Left ventricle myocardium superior (tissue), 1 donor: Measurements from ENCODE around the gene KRT85. TPM values are rescaled to one million over a fixed set of nuclear protein-coding genes. Genes with fewer than 3 reads are reported as not detected.
A peak's percentile ranks its signal among the peaks of the same experiment; 100 is the strongest.
"Not testable (repeated sequence)": the region's sequence is repeated elsewhere in the genome, so short reads cannot be mapped to it uniquely, and the experiment has no call there.

ENCODE experiments used
- ATAC-seq: fragments of 200-7000 bp; cut with Tn5 transposase; one replicate; pipeline ENCODE4 v1.9.1; 2020; ENCODE audit warnings: mild to moderate bottlenecking, moderate library complexity
- DNase-seq: peaks from one replicate; pipeline ENCODE4 v3.0.0-alpha.2; 2020
- intact Hi-C: fragments of 100-400 bp; cut with micrococcal nuclease; formaldehyde crosslinking; loops from one replicate; pipeline ENCODE4 v1.11.0; 2022
- long read RNA-seq: library from polyadenylated mRNA; unstranded; transcript quantifications from one replicate; pipeline ENCODE4 v2.0.0, GENCODE V29; 2021
- total RNA-seq: library from RNA; stranded (reverse); fragmentation: NEBNext Ultra II Directional; extraction: Animal tissue kit (Norgen Biotek cat#: 25700); gene quantifications from one replicate; pipeline ENCODE4 v1.2.1, GENCODE V29; 2021
- donor health status: DM: no; HTN: yes; CAD: no; lungs with severe emphysema.

The KRT85 gene
- not detected for total RNA-seq
- long read RNA-seq, result 0 reads

GRCh38 chr12:52366738-52367485, at the start of gene KRT85:
TSS of gene KRT85 (minus strand) at chr12:52367481. CDS start at chr12:52367405, 76 bp downstream.
- no peak for DNase-seq
- intact Hi-C loops, result no loop called here
- no peak for ATAC-seq

DNA sequence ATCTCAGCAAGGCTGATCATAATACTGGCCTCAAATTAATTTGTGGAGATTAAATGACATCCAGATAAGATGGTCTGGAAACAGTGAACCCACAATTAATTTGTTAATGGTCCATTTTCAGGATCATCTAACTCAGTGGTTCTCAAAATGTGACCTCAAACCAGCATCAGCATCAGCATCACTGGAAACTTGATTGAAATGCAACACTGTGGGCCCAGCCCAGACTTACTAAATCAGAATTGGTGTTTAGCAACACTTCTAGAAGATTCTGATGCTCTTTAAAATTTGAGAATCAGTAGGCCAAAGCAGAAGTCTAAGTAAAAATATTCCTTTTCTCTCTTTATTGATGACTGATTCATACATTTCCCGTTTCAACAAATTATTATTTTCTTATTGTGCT, 49.5 kb upstream of the KRT85 start:
- DNase-seq (no peak), ATAC-seq (peak; percentile 58)
- intact Hi-C loops, result no loop called here

DNA sequence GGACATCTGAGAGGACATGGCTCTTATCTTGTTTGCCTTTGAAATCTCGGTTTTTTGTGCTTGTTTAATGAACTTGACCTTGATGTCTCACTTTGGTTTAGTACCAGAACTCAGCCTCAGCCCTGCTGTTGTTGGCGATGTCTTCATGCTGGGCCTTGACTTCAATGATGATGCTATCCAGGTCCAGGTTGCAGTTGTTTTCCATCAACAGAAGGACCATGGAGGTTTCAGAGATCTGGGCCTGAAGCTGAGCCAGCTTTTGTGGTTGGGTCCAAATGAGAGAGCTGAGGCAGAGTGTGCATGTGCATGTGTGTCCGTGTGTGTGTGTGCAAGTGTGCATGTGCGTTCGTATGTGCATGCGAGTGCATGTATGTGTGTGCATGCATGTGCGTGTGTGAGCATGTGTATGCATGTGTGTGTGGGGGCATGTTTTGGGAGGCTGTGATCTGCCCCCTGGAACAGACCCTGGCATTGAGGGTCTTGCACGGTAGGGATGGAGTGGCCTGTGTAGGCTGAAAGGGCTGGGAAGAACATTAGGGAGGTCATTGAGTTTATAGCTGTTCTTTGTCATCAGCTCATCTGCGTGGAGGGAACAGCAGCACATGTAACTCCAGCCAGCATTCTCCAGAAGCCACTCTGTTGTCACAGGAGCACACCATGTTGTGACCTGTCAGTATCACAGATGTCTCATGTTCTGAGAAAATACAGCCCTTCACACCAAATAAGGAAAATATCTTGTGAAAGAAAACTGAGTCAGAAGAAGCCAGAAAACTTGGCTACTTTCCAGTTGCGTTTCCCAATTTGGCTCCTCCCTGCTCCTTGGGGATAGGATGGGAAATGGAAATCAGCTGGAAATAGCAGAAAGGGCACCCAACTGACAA, 48.8 kb upstream of the KRT85 start:
- DNase-seq (no peak), ATAC-seq (peak; percentile 96)
- intact Hi-C loops, result no loop called here

DNA sequence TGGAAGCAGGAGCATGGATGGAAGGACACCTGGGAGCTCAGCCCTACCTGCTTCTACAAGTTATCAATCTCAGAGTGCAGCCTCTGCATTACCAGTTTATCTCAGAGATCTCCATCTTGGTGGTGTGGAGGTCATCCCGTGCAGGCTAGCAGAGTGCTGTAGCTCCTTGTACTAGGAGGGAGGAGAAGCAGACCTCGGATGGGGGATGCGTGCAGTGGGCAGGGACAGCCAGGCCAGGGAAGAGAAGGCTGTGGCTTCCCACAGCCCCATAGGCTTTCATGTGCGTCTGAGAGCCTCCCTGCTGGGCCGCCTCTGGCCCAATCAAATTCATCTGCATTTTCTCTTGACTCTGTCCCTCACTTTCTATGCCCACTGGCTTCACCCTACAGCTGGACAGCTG, 47.7 kb upstream of the KRT85 start:
- ATAC-seq, result no peak
- no peak for DNase-seq
- intact Hi-C loops, result no loop called here

- ATAC-seq (no peak), DNase-seq (no peak)
- intact Hi-C loops, result no loop called here
Observed at GRCh38 chr12:52413782-52414345, 46.6 kb upstream of the KRT85 start.

GRCh38 chr12:52413202-52413601, 45.9 kb upstream of the KRT85 start:
- intact Hi-C loops, result no loop called here
- ATAC-seq (no peak), DNase-seq (no peak)

GRCh38 chr12:52411815-52412214, 44.5 kb upstream of the KRT85 start:
- DNase-seq, result no peak
- ATAC-seq, result no peak
- intact Hi-C loops, result no loop called here

GRCh38 chr12:52410589-52411248, 43.4 kb upstream of the KRT85 start:
- intact Hi-C loops, DNase-seq: not testable (repeated sequence)
- ATAC-seq, result peak; percentile 50

- ATAC-seq (no peak), DNase-seq (no peak)
- intact Hi-C loops, result no loop called here
Observed at GRCh38 chr12:52407918-52408317, 40.6 kb upstream of the KRT85 start.

GRCh38 chr12:52405922-52406385, 38.7 kb upstream of the KRT85 start, which contains the start of gene KRT82:
TSS of gene KRT82 (minus strand) at chr12:52406335. CDS start at chr12:52406277, 58 bp downstream.
- no peak for DNase-seq
- no peak for ATAC-seq
- intact Hi-C loops, result no loop called here

DNA sequence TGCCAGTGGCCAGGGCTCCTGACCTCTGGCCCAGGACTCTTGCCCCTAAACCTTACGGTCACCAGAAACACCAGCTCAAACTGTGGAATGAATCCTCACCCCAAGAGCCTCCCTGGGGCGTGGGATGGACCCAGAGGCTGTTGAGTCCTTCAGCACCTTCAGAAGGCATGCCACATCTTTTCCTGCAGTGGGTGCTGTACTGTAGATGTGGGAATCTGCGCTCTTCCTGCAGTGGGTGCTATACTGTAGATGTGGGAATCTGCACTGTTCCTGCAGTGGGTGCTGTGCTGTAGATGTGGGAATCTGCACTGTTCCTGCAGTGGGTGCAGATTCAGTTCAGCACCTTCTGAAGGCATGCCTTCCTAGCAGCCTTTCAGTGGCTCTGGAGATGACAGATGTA, 37.7 kb upstream of the KRT85 start:
- intact Hi-C loops, result no loop called here
- no peak for DNase-seq
- no peak for ATAC-seq

DNA sequence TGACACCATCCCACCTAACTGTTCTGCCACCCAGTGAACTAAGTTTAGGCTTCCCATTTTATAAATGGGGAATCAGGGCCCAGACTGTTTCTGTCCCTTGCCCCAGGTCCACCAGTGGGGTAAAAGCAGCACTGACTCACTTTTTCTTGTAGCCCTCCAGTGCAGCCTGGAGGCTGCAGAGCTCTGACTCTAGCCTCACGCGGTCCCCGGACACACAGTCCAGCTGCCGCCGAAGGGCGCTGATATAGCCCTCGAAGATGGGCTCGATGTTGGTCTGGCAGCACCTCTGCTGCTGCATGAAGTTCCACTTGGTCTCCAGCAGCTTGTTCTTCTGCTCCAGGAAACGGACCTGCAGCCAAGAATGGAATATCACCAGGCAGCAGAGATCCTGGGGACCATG, 36.3 kb upstream of the KRT85 start:
- intact Hi-C loops, result no loop called here
- no peak for DNase-seq
- ATAC-seq, result no peak

DNA sequence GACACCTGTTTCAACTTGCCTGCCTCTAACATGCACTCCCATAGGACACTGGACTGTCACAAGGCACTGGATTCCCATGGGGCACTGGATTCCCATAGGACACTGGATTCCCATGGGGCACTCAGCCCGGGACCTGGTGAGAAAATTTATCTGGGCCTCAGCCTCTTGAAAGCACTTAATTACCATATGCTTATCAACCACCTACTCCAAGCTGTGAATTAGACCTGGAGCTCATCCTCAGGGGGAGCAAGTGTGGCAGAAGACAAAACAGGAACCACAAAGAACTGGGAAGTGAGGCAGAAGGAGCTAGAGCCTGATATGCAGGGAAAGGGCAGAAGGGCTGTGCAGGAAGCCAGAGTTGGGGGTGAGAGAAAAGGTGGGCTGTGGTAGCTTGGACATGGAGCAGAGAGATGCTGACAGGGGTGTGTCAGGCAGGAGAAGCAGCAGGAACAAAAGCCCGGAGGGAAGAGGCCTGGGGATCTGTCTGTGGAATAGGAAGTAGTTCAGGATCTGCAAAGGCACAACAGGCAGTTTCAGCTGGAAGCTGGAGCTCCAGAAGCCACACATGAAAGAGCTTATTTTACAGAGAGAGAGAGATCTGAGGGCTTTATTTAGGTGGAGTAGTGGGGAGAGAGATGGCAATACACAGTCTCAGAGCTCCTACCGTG, 35.7 kb upstream of the KRT85 start:
- intact Hi-C loops, result no loop called here
- DNase-seq (no peak), ATAC-seq (no peak)

- DNase-seq (no peak), ATAC-seq (no peak)
- intact Hi-C loops, result no loop called here
Observed at GRCh38 chr12:52402377-52402776, 35.1 kb upstream of the KRT85 start.

- DNase-seq, result no peak
- intact Hi-C loops, result no loop called here
- ATAC-seq, result no peak
Observed at GRCh38 chr12:52401926-52402325, 34.6 kb upstream of the KRT85 start.

DNA sequence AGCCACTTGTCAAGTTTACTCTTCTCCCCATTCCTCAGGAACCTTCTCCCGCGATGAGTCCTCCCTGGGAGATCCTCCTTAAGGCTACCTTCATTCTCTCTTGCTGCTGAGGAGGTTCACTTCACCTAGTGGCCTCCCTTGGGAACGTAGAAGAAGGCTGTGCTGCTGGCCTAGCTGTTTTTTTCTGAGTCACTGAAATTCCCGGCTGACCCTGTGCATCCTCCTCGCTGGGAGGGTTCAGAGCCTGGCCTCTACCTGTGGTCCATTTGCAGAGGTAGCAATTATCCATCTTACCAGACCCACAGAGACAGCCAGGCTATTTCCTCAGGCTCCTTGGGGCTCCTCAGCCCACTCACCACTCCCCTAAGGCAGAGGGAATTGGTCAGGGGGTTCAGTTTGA, 34.2 kb upstream of the KRT85 start:
- intact Hi-C loops, result no loop called here
- DNase-seq (no peak), ATAC-seq (no peak)

DNA sequence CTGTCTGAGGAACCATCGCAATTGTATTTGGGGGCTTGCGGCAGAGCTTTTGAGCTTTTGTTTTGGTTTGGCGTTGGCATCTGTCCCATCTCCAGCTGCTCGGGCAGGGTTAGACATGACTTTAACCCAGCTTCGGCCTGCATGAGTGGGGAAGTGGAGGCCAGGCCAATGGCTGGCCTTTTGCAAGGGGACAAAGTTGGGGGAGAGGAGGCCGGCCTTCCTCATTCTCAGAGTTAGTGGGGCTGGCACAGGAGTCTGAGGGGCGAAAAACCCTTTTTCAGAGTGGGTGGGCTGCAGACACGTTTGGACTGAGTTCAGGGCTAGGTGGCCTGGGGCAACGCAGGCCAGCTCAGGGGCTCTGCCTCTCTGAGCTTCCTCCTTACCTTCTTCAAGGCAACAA, 33.6 kb upstream of the KRT85 start:
- DNase-seq, result no peak
- ATAC-seq, result no peak
- intact Hi-C loops, result no loop called here

DNA sequence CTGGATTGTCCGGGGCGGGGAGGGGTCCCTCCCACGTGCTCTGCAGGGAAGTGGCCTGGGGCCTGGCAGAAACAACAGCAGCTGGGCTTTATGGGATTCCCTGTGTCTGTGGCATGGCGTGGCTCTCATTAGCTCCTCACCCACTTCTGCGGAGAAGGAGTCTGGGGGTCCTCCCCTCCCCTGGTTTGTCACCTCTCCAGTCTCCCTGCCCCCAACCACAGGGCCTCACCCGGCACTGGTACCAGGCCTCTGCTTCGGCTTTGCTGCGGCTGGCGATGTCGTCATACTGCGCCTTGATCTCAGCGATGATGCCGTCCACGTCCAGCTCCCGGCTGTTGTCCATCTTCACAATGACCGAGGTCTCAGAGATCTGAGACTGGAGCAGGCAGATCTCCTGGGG, 32.5 kb upstream of the KRT85 start:
- intact Hi-C loops, result no loop called here
- DNase-seq (no peak), ATAC-seq (no peak)

GRCh38 chr12:52398176-52398575, 30.9 kb upstream of the KRT85 start:
- intact Hi-C loops, result no loop called here
- ATAC-seq, result no peak
- DNase-seq, result no peak
